Measurements from ENCODE around the gene AUTS2. TPM values are rescaled to one million over a fixed set of nuclear protein-coding genes. Genes with fewer than 3 reads are reported as not detected.

The AUTS2 gene
- polyA plus RNA-seq, 5 donors = 85.0 to 114 (median 97.6) TPM

GRCh38 chr7:69654849-69655707 is 56.8 kb downstream of the AUTS2 start:
- DNase-seq = no peak

GRCh38 chr7:69656077-69656476 is 57.8 kb downstream of the AUTS2 start:
- no peak for DNase-seq

- no peak for DNase-seq
Measured at GRCh38 chr7:69656890-69657289, 58.6 kb downstream of the AUTS2 start.

- DNase-seq = no peak
Measured at GRCh38 chr7:69657331-69657730, 59.1 kb downstream of the AUTS2 start.

GRCh38 chr7:69657985-69658384 is 59.7 kb downstream of the AUTS2 start:
- no peak for DNase-seq

- no peak for DNase-seq
Measured at GRCh38 chr7:69659983-69660382, 61.7 kb downstream of the AUTS2 start.

GRCh38 chr7:69661342-69661741 is 63.1 kb downstream of the AUTS2 start:
- DNase-seq = no peak

- no peak for DNase-seq
Measured at GRCh38 chr7:69663911-69664832, 65.9 kb downstream of the AUTS2 start.

GRCh38 chr7:69665369-69665768 is 67.1 kb downstream of the AUTS2 start:
- no peak for DNase-seq

GRCh38 chr7:69668339-69668870 is 70.1 kb downstream of the AUTS2 start:
- no peak for DNase-seq

- DNase-seq = no peak
Measured at GRCh38 chr7:69670701-69671100, 72.4 kb downstream of the AUTS2 start.

- DNase-seq = no peak
Measured at GRCh38 chr7:69673074-69673473, 74.8 kb downstream of the AUTS2 start.

- DNase-seq = no peak
Measured at GRCh38 chr7:69674701-69675182, 76.5 kb downstream of the AUTS2 start.

- DNase-seq = no peak
Measured at GRCh38 chr7:69676247-69676646, 78.0 kb downstream of the AUTS2 start.

- DNase-seq = no peak
Measured at GRCh38 chr7:69677054-69677852, 79.0 kb downstream of the AUTS2 start.

- no peak for DNase-seq
Measured at GRCh38 chr7:69677881-69678493, 79.7 kb downstream of the AUTS2 start.

- no peak for DNase-seq
Measured at GRCh38 chr7:69678494-69679187, 80.4 kb downstream of the AUTS2 start.

- no peak for DNase-seq
Measured at GRCh38 chr7:69681181-69681580, 82.9 kb downstream of the AUTS2 start.

- no peak for DNase-seq
Measured at GRCh38 chr7:69682518-69682917, 84.2 kb downstream of the AUTS2 start.

GRCh38 chr7:69683002-69683401 is 84.7 kb downstream of the AUTS2 start:
- no peak for DNase-seq
